ENCODE results near the gene EHMT1.

The EHMT1 gene

DNA sequence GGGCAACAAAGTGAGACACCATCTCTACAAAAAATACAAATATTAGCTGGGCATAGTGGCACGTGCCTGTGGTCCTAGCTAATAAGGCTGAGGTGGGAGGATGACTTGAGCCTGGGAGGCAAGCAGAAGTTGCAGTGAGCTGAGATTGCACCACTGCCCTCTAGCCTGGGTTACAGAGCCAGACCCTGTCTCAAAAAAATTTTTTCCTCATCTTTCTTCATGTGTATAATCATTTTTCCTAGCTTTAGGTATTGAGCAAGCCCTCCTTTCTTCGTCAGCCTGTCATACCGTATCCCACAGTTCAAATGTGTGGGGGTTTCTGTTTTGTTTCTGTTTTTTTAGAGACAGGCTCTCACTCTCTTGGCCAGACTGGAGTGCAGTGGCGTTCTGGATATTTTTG lies 41.3 kb downstream of the EHMT1 start:
- Histone ChIP-seq H3K9ac (ENCODE audit: insufficient read length, low read depth) (no peak overlapping the region), H3K9me3 (ENCODE audit: insufficient read depth, low read length) (no peaks in the 10 kb centered on the region), H3K27me3 (ENCODE audit: insufficient read depth, insufficient read length) (no peaks in the 10 kb centered on the region), H3K4me3 (ENCODE audit: insufficient read length, low read depth) (no peak overlapping the region), H3K36me3 (ENCODE audit: insufficient read depth, insufficient read length, low read length) (peaks cover 17% of the 10 kb centered on the region), H3K4me1 (ENCODE audit: insufficient read depth, insufficient read length) (peaks cover under 1% of the 10 kb centered on the region)
- TF ChIP-seq YY1 (IDR thresholded peaks at IDR 0.05; ENCODE audit: insufficient read depth, insufficient read length) = no peak
- TF ChIP-seq SUZ12 (IDR thresholded peaks at IDR 0.05; ENCODE audit: extremely low read depth, insufficient read depth, insufficient read length) = no peak
- TF ChIP-seq ZNF274 (IDR thresholded peaks at IDR 0.05; ENCODE audit: low read depth, low read length) = no peak
- no peak for DNase-seq (ENCODE audit: low read depth, low spot score)

DNA sequence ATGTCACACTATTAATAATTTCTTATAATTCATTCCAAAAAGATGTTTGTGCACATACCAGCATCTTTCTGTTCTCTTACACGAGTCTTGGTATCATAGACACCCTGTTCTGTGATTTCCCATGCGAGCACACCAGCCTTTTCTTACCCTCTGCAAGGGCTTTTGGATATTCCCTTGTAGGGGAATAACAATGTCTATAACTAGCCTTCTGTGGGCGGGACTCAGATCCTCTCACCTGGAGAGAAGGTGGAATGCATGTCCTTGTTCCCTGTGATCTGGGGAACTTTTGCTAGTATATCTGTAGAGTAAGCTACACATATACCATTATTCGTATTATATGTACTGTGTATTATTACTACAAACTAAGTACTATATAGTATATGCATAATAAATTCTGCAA lies 44.8 kb downstream of the EHMT1 start:
- H3K4me3 ChIP-seq (ENCODE audit: insufficient read length, low read depth) = no peak overlapping the region
- no peak for TF ChIP-seq ZNF274 (IDR thresholded peaks at IDR 0.05; ENCODE audit: low read depth, low read length)
- no peak for TF ChIP-seq SUZ12 (IDR thresholded peaks at IDR 0.05; ENCODE audit: extremely low read depth, insufficient read depth, insufficient read length)
- TF ChIP-seq YY1 (IDR thresholded peaks at IDR 0.05; ENCODE audit: insufficient read depth, insufficient read length) = no peak
- H3K4me1 ChIP-seq (ENCODE audit: insufficient read depth, insufficient read length) = peaks cover 20% of the 10 kb centered on the region
- H3K27me3 ChIP-seq (ENCODE audit: insufficient read depth, insufficient read length) = no peaks in the 10 kb centered on the region
- no peak for DNase-seq (ENCODE audit: low read depth, low spot score)
- H3K9me3 ChIP-seq (ENCODE audit: insufficient read depth, low read length) = no peaks in the 10 kb centered on the region
- peaks cover 13% of the 10 kb centered on the region for H3K36me3 ChIP-seq (ENCODE audit: insufficient read depth, insufficient read length, low read length)
- H3K9ac ChIP-seq (ENCODE audit: insufficient read length, low read depth) = no peak overlapping the region

- no peak for DNase-seq (ENCODE audit: low read depth, low spot score)
- H3K4me1 ChIP-seq (ENCODE audit: insufficient read depth, insufficient read length) = peaks cover 24% of the 10 kb centered on the region
These were observed 45.9 kb downstream of the EHMT1 start for GRCh38 chr9:137664676-137665075.

DNA sequence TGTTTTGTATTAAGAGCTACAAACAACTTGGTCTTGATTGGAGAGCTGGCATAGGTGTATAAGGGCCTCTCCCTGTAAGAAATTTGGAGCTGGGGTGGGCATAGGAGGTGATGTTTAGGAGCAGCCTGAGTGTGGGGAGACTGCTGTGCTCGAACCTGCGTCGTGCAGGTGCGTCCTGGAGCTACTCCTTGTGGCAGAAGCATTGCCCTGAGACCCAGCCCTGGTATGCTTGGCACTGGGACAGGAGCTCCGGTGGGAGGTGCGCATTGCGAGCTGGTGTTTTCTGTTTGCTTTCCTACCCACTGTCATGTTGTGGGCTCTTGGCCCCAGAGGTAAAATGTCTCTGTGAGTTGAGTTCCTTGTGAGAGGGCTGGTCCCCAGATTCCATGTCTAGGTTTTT lies 46.4 kb downstream of the EHMT1 start:
- peaks cover 28% of the 10 kb centered on the region for H3K4me1 ChIP-seq (ENCODE audit: insufficient read depth, insufficient read length)
- H3K4me3 ChIP-seq (ENCODE audit: insufficient read length, low read depth) = no peak overlapping the region
- H3K9me3 ChIP-seq (ENCODE audit: insufficient read depth, low read length) = no peaks in the 10 kb centered on the region
- TF ChIP-seq SUZ12 (IDR thresholded peaks at IDR 0.05; ENCODE audit: extremely low read depth, insufficient read depth, insufficient read length) = no peak
- H3K27me3 ChIP-seq (ENCODE audit: insufficient read depth, insufficient read length) = no peaks in the 10 kb centered on the region
- peak overlapping the region; percentile 68 for H3K9ac ChIP-seq (ENCODE audit: insufficient read length, low read depth)
- H3K36me3 ChIP-seq (ENCODE audit: insufficient read depth, insufficient read length, low read length) = peaks cover 19% of the 10 kb centered on the region
- DNase-seq (ENCODE audit: low read depth, low spot score) = no peak

More at GRCh38 chr9:137664676-137665075, 45.9 kb downstream of the EHMT1 start:
- H3K4me3 ChIP-seq (ENCODE audit: insufficient read length, low read depth) = no peak overlapping the region
- no peaks in the 10 kb centered on the region for H3K27me3 ChIP-seq (ENCODE audit: insufficient read depth, insufficient read length)
- no peaks in the 10 kb centered on the region for H3K9me3 ChIP-seq (ENCODE audit: insufficient read depth, low read length)
- peaks cover 19% of the 10 kb centered on the region for H3K36me3 ChIP-seq (ENCODE audit: insufficient read depth, insufficient read length, low read length)
- no peak for TF ChIP-seq YY1 (IDR thresholded peaks at IDR 0.05; ENCODE audit: insufficient read depth, insufficient read length)
- no peak for TF ChIP-seq SUZ12 (IDR thresholded peaks at IDR 0.05; ENCODE audit: extremely low read depth, insufficient read depth, insufficient read length)
- H3K9ac ChIP-seq (ENCODE audit: insufficient read length, low read depth) = no peak overlapping the region

DNA sequence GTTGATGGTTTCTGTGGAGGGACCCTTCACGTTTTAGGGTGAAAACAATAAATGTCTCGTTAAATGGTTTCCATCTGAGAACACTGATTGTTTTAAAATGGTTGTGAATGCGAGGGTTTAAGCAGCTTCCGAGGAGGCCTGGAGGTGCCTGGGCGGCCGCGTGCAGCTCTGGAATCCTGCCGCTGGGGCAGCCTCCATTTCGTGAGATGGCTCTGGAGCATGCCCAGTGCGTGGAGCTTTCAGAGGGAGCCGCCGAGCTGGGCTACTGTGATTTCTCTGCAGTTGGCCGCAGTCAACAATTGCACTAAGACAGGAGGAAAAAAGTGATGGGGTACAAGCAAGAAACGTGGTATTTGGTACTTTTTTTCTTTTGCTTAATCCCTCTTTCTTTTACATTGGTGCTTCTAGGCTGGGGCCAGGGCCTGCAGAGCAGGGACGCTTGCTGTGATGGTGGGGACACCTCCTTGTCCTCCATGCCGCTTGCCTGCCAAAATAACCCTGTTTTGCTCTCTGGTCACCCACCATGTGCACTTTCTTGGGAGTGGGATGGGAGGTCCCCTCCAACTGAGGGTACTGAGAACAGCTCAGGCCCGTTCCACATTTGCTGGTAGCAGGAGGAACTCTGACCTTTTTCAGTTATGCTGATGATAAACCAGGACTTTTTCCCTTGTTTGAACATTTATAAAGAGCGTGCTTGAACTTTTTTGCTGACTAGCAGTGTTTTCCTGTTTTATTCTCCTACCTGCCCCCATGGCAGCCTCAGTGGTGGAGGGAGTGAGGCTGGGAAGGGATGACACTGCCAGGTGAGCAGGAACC lies 47.1 kb downstream of the EHMT1 start:
- Histone ChIP-seq H3K4me1 (ENCODE audit: insufficient read depth, insufficient read length) (peaks cover 35% of the 10 kb centered on the region), H3K4me3 (ENCODE audit: insufficient read length, low read depth) (no peak overlapping the region), H3K9me3 (ENCODE audit: insufficient read depth, low read length) (no peaks in the 10 kb centered on the region), H3K36me3 (ENCODE audit: insufficient read depth, insufficient read length, low read length) (peaks cover 19% of the 10 kb centered on the region), H3K9ac (ENCODE audit: insufficient read length, low read depth) (peak overlapping the region; percentile 68), H3K27me3 (ENCODE audit: insufficient read depth, insufficient read length) (no peaks in the 10 kb centered on the region)
- TF ChIP-seq SUZ12 (IDR thresholded peaks at IDR 0.05; ENCODE audit: extremely low read depth, insufficient read depth, insufficient read length) = no peak
- peak; percentile 44 for TF ChIP-seq YY1 (IDR thresholded peaks at IDR 0.05; ENCODE audit: insufficient read depth, insufficient read length)
- DNase-seq (ENCODE audit: low read depth, low spot score) = no peak

- no peak overlapping the region for H3K4me3 ChIP-seq (ENCODE audit: insufficient read length, low read depth)
- no peak for DNase-seq (ENCODE audit: low read depth, low spot score)
These were observed 47.7 kb downstream of the EHMT1 start for GRCh38 chr9:137666513-137666822.

GRCh38 chr9:137666955-137667670 lies 48.3 kb downstream of the EHMT1 start:
- no peak for TF ChIP-seq ZNF274 (IDR thresholded peaks at IDR 0.05; ENCODE audit: low read depth, low read length)
- TF ChIP-seq YY1 (IDR thresholded peaks at IDR 0.05; ENCODE audit: insufficient read depth, insufficient read length) = no peak
- no peak for TF ChIP-seq SUZ12 (IDR thresholded peaks at IDR 0.05; ENCODE audit: extremely low read depth, insufficient read depth, insufficient read length)
- no peaks in the 10 kb centered on the region for H3K27me3 ChIP-seq (ENCODE audit: insufficient read depth, insufficient read length)
- peaks cover 41% of the 10 kb centered on the region for H3K4me1 ChIP-seq (ENCODE audit: insufficient read depth, insufficient read length)
- H3K36me3 ChIP-seq (ENCODE audit: insufficient read depth, insufficient read length, low read length) = peaks cover 19% of the 10 kb centered on the region
- H3K9me3 ChIP-seq (ENCODE audit: insufficient read depth, low read length) = no peaks in the 10 kb centered on the region
- no peak overlapping the region for H3K4me3 ChIP-seq (ENCODE audit: insufficient read length, low read depth)
- peak; percentile 84 for DNase-seq (ENCODE audit: low read depth, low spot score)
- H3K9ac ChIP-seq (ENCODE audit: insufficient read length, low read depth) = no peak overlapping the region

More at GRCh38 chr9:137666513-137666822, 47.7 kb downstream of the EHMT1 start:
- peaks cover 36% of the 10 kb centered on the region for H3K4me1 ChIP-seq (ENCODE audit: insufficient read depth, insufficient read length)
- H3K9me3 ChIP-seq (ENCODE audit: insufficient read depth, low read length) = no peaks in the 10 kb centered on the region
- peak overlapping the region; percentile 37 for H3K9ac ChIP-seq (ENCODE audit: insufficient read length, low read depth)
- H3K27me3 ChIP-seq (ENCODE audit: insufficient read depth, insufficient read length) = no peaks in the 10 kb centered on the region
- TF ChIP-seq YY1 (IDR thresholded peaks at IDR 0.05; ENCODE audit: insufficient read depth, insufficient read length) (no peak), SUZ12 (IDR thresholded peaks at IDR 0.05; ENCODE audit: extremely low read depth, insufficient read depth, insufficient read length) (no peak), ZNF274 (IDR thresholded peaks at IDR 0.05; ENCODE audit: low read depth, low read length) (no peak)
- H3K36me3 ChIP-seq (ENCODE audit: insufficient read depth, insufficient read length, low read length) = peaks cover 19% of the 10 kb centered on the region

All from NT2/D1 (cell line).